Hepatocyte (in vitro differentiated cells): ENCODE results near the gene OR7D2.

Experiments used
- EZH2 ChIP-seq: fragments of 200-600 bp; sonication (generic); IDR thresholded peaks from 2 replicates; pipeline ENCODE4 v1.6.1; 2016; ENCODE audit warnings: antibody characterized with exemption, mild to moderate bottlenecking, borderline replicate concordance
- TF ChIP-seq, protein P1 (sequence below): fragments of 200-600 bp; sonication (generic); IDR thresholded peaks from 2 replicates; pipeline ENCODE4 v1.5.1; 2016; ENCODE audit warnings: antibody characterized with exemption, mild to moderate bottlenecking; ENCODE audit not compliant: poor library complexity

DNA sequence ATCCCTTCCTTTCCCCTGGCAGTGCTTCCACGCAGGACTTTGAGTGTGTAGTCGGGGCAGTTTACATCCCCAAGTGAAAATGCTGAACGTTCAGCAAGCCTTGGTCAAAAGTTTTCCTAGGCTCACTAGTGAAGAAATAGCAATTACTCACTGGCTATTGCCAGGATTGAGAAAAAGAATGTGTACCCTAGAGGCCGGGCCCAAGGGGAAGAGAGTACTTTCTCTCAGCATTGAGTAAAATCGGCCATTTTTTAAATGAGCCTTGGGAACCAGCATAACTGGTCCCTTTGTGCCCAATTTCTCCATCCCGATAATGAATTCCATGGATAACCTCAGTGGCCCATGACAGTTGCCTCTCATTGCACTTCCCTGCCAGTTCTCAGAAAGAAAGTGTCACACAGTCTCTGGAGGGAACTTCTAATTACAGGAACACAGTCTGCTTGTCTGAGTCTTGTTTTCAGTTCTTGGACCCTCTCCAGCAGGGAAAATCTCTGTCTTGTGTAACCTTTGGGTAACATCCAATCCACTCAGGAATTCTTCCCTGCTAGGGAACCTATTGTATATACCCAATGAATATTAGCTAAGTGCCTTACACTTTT lies 7.3 kb upstream of the OR7D2 start:
- TF ChIP-seq, protein P1, sequence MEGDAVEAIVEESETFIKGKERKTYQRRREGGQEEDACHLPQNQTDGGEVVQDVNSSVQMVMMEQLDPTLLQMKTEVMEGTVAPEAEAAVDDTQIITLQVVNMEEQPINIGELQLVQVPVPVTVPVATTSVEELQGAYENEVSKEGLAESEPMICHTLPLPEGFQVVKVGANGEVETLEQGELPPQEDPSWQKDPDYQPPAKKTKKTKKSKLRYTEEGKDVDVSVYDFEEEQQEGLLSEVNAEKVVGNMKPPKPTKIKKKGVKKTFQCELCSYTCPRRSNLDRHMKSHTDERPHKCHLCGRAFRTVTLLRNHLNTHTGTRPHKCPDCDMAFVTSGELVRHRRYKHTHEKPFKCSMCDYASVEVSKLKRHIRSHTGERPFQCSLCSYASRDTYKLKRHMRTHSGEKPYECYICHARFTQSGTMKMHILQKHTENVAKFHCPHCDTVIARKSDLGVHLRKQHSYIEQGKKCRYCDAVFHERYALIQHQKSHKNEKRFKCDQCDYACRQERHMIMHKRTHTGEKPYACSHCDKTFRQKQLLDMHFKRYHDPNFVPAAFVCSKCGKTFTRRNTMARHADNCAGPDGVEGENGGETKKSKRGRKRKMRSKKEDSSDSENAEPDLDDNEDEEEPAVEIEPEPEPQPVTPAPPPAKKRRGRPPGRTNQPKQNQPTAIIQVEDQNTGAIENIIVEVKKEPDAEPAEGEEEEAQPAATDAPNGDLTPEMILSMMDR, result no peak
- TF ChIP-seq EZH2, result no peak
